Neural cell (in vitro differentiated cells): ENCODE data around the gene MANEAL. TPM values are rescaled to one million over a fixed set of nuclear protein-coding genes. Genes with fewer than 3 reads are reported as not detected.
"Not testable (repeated sequence)": the region's sequence is repeated elsewhere in the genome, so short reads cannot be mapped to it uniquely, and the experiment has no call there.

ENCODE experiments used
- H2AFZ ChIP-seq: fragments of 200-600, 300-800 bp; sonication (generic), shearing (Covaris generic); 2 replicates; pipeline ENCODE4 v1.6.0; 2014; ENCODE audit warnings: low read depth, mild to moderate bottlenecking, antibody characterized with exemption, low read length, moderate library complexity
- H3F3A ChIP-seq: fragments of 200-600 bp; shearing (Covaris generic); 2 replicates; pipeline ENCODE4 v1.6.1; 2016; ENCODE audit warnings: mild to moderate bottlenecking, moderate library complexity, mixed read lengths, antibody characterized with exemption, low read length; ENCODE audit not compliant: insufficient read depth, poor library complexity, severe bottlenecking
- H3K27ac ChIP-seq: fragments of 200-600, 300-800 bp; sonication (generic), shearing (Covaris generic); 2 replicates; pipeline ENCODE4 v1.5.1; 2014; ENCODE audit warnings: mild to moderate bottlenecking, low read length, moderate library complexity
- H3K27me3 ChIP-seq: fragments of 300-800, 200-600 bp; sonication (generic), shearing (Covaris generic); 2 replicates; pipeline ENCODE4 v1.6.0; 2014; ENCODE audit warnings: mild to moderate bottlenecking, low read depth, low read length, moderate library complexity; ENCODE audit not compliant: insufficient read depth
- H3K36me3 ChIP-seq: fragments of 300-800, 200-600 bp; sonication (generic), shearing (Covaris generic); 2 replicates; pipeline ENCODE4 v1.5.1; 2014; ENCODE audit warnings: mild to moderate bottlenecking, antibody characterized with exemption, low read length, moderate library complexity; ENCODE audit not compliant: insufficient read depth
- H3K4me2 ChIP-seq: fragments of 300-800, 200-600 bp; sonication (generic), shearing (Covaris generic); 2 replicates; pipeline ENCODE4 v1.6.0; 2014; ENCODE audit warnings: mild to moderate bottlenecking, low read length
- H3K4me3 ChIP-seq: fragments of 300-800, 200-600 bp; sonication (generic), shearing (Covaris generic); 2 replicates; pipeline ENCODE4 v1.5.1; 2014; ENCODE audit warnings: mild to moderate bottlenecking, low read length, moderate library complexity
- H3K79me2 ChIP-seq: fragments of 200-600 bp; shearing (Covaris generic); replicated peaks from 2 replicates; pipeline ENCODE4 v1.6.0; 2014; ENCODE audit warnings: mild to moderate bottlenecking, low read length, moderate library complexity; ENCODE audit not compliant: insufficient read depth
- H3K9ac ChIP-seq: fragments of 300-800, 200-600 bp; sonication (generic), shearing (Covaris generic); 2 replicates; pipeline ENCODE4 v1.6.1; 2016; ENCODE audit warnings: mild to moderate bottlenecking, low read length, mixed read lengths
- H3K9me2 ChIP-seq: fragments of 200-600 bp; shearing (Covaris generic); 2 replicates; pipeline ENCODE4 v1.6.1; 2016; ENCODE audit warnings: mild to moderate bottlenecking, low read length, mixed read lengths; ENCODE audit not compliant: insufficient read depth
- H3K9me3 ChIP-seq: fragments of 200-600, 300-800 bp; sonication (generic), shearing (Covaris generic); 2 replicates; pipeline ENCODE4 v1.6.1; 2016; ENCODE audit warnings: mild to moderate bottlenecking, mixed run types, low read length, moderate library complexity, mixed read lengths
- H4K20me1 ChIP-seq: fragments of 200-600 bp; shearing (Covaris generic); 2 replicates; pipeline ENCODE4 v1.6.1; 2016; ENCODE audit warnings: mild to moderate bottlenecking, mixed run types; ENCODE audit not compliant: insufficient read depth
- CTCF ChIP-seq: fragments of 450-650 bp; IDR thresholded peaks from 2 replicates; pipeline ENCODE4 v1.5.1; 2014; ENCODE audit warnings: antibody characterized with exemption, mild to moderate bottlenecking, moderate library complexity; ENCODE audit not compliant: poor library complexity, severe bottlenecking
- EP300 ChIP-seq: fragments of 450-650 bp; conservative IDR thresholded peaks from 2 replicates; pipeline ENCODE4 v1.6.1; 2014; ENCODE audit warnings: antibody characterized with exemption, mild to moderate bottlenecking, moderate library complexity; ENCODE audit not compliant: poor library complexity, severe bottlenecking
- EZH2 ChIP-seq: fragments of 200-600, 300-800 bp; shearing (Covaris generic), sonication (generic); IDR thresholded peaks from 2 replicates; pipeline ENCODE4 v1.6.1; 2014; ENCODE audit warnings: antibody characterized with exemption, low read length, borderline replicate concordance, mild to moderate bottlenecking; ENCODE audit not compliant: insufficient read depth, poor library complexity, severe bottlenecking
- MXI1 ChIP-seq: fragments of 450-650 bp; conservative IDR thresholded peaks from 2 replicates; pipeline ENCODE4 v1.6.1; 2014; ENCODE audit warnings: antibody characterized with exemption, mild to moderate bottlenecking; ENCODE audit not compliant: poor library complexity, severe bottlenecking
- POLR2AphosphoS5 ChIP-seq: IDR thresholded peaks from 2 replicates; pipeline ENCODE4 v1.6.1; 2012
- RAD21 ChIP-seq: fragments of 450-650 bp; conservative IDR thresholded peaks from 2 replicates; pipeline ENCODE4 v1.6.1; 2014; ENCODE audit warnings: antibody characterized with exemption, mild to moderate bottlenecking, moderate library complexity
- REST ChIP-seq: IDR thresholded peaks from 2 replicates; pipeline ENCODE4 v1.6.1; 2012; ENCODE audit warnings: borderline replicate concordance
- SMC3 ChIP-seq: fragments of 450-650 bp; conservative IDR thresholded peaks from 2 replicates; pipeline ENCODE4 v1.6.1; 2014; ENCODE audit warnings: antibody characterized with exemption, mild to moderate bottlenecking, moderate library complexity; ENCODE audit not compliant: poor library complexity
- TAF1 ChIP-seq: IDR thresholded peaks from 2 replicates; pipeline ENCODE4 v1.6.1; 2012; ENCODE audit warnings: low read depth
- polyA plus RNA-seq: library from polyadenylated mRNA; depleted of rRNA; stranded (reverse); fragments of >200 nt; gene quantifications from 2 replicates; pipeline ENCODE4 v1.2.3, GENCODE V29; 2014

Gene MANEAL
- polyA plus RNA-seq, 1 donor from 2014 or later: 37.0 TPM

GRCh38 chr1:37771440-37771839, 22.2 kb upstream of the MANEAL start:
- H3K9ac ChIP-seq, H3K9me3 ChIP-seq, H3K36me3 ChIP-seq, H3K4me2 ChIP-seq, H3K9me2 ChIP-seq, H3K4me3 ChIP-seq, H2AFZ ChIP-seq, H3K79me2 ChIP-seq, H3F3A ChIP-seq, H3K27ac ChIP-seq, H4K20me1 ChIP-seq: not testable (repeated sequence)
- peaks cover 45% of the 10 kb centered on the region for H3K27me3 ChIP-seq

DNA sequence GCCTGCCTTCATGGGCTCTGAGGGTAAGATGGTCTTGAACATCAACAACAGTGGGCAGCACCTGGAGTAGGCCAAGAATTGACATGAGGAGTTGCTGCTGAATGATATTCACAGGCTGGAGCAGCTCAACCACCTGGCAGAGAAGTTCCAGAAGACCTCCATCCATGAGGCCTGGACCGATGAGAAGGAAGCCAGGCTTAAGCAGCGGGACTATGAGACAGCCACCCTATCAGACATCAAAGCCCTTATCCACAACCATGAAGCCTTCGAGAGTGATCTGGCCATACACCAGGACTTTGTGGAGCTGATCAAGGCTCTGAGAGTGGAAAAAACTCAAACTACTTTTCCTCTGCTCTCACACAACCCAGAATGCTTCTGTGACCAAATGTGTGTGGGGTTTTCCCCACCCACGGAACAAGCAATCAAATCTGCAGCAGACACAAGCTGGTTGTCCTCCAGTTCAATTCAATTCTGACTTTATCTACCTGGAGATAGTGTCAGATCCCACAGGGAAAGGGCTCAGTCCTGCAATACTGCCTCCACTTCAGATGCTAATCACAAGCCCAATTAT, 16.6 kb upstream of the MANEAL start:
- Histone ChIP-seq H3K27me3 (peaks cover 8% of the 10 kb centered on the region), H2AFZ (no peak overlapping the region), H3K9me3 (no peaks in the 10 kb centered on the region), H3K9me2 (no peaks in the 10 kb centered on the region), H3K36me3 (no peaks in the 10 kb centered on the region), H3F3A (no peaks in the 10 kb centered on the region), H3K9ac (no peak overlapping the region), H3K4me3 (no peak overlapping the region), H3K4me2 (no peak overlapping the region), H3K79me2 (no peaks in the 10 kb centered on the region), H4K20me1 (no peaks in the 10 kb centered on the region), H3K27ac (no peak overlapping the region)
- TF ChIP-seq SMC3 (no peak), RAD21 (no peak), REST (no peak), EP300 (no peak), MXI1 (no peak), POLR2AphosphoS5 (no peak), TAF1 (no peak), EZH2 (no peak), CTCF (no peak)

DNA sequence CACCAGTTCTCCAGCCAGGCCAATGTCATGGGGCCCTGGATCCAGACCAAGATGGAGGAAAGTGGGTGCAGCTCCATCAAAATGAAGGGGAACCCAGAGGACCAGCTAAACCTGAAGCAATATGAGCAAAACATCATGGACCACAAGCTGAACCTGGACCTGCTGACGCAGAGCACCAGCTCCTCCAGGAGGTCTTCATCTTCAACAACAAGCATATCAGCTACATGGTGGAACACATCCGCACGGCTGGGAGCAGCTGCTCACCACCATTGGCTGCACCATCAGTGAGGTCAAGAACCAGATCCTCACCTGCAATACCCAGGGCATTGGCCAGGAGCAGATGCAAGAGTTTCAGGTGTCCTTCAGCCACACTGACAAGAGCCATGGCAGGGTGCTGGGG, 15.0 kb upstream of the MANEAL start:
- Histone ChIP-seq H3K27me3 (peaks cover 9% of the 10 kb centered on the region), H3K4me2 (no peak overlapping the region)

More for the DNA sequence above, 15.0 kb upstream of the MANEAL start:
- no peaks in the 10 kb centered on the region for H3K9me2 ChIP-seq
- no peak overlapping the region for H3K27ac ChIP-seq
- no peak overlapping the region for H3K4me3 ChIP-seq
- no peaks in the 10 kb centered on the region for H3F3A ChIP-seq
- no peaks in the 10 kb centered on the region for H3K9me3 ChIP-seq
- no peak overlapping the region for H3K9ac ChIP-seq
- H2AFZ ChIP-seq: no peak overlapping the region
- TF ChIP-seq EP300 (no peak), MXI1 (no peak), REST (no peak), EZH2 (no peak), SMC3 (no peak), RAD21 (no peak)
- H4K20me1 ChIP-seq: no peaks in the 10 kb centered on the region
- no peaks in the 10 kb centered on the region for H3K36me3 ChIP-seq
- H3K79me2 ChIP-seq: no peaks in the 10 kb centered on the region
